ENCODE data around the gene MYPOP. TPM values are rescaled to one million over a fixed set of nuclear protein-coding genes. Genes with fewer than 3 reads are reported as not detected.

Gene MYPOP
- total RNA-seq, 1 experiment from 2014 or later, result 6.8 TPM

Other genes with a start within 250 kb of the MYPOP start
- 3.9 and 6.1 TPM in 2 replicates for gene GIPR, start 234.4 kb downstream of the MYPOP start, total RNA-seq (2014; rRNA removed; shearing (Covaris generic); ENCODE audit: low replicate concordance)
- 540 and 645 TPM in 2 replicates for gene SNRPD2, start 210.7 kb downstream of the MYPOP start, total RNA-seq (2014; rRNA removed; shearing (Covaris generic); ENCODE audit: low replicate concordance)
- gene QPCTL, start 209.9 kb downstream of the MYPOP start, total RNA-seq (2014; rRNA removed; shearing (Covaris generic); ENCODE audit: low replicate concordance), result 21.4 and 30.3 TPM in 2 replicates
- gene FBXO46, start 171.7 kb downstream of the MYPOP start, total RNA-seq (2014; rRNA removed; shearing (Covaris generic); ENCODE audit: low replicate concordance), result 16.8 and 25.6 TPM in 2 replicates
- gene MEIOSIN, start 169.2 kb downstream of the MYPOP start, total RNA-seq (2014; rRNA removed; shearing (Covaris generic); ENCODE audit: low replicate concordance), result not detected in 2 replicates
- 2.6 and 4.0 TPM in 2 replicates for gene SIX5, start 133.4 kb downstream of the MYPOP start, total RNA-seq (2014; rRNA removed; shearing (Covaris generic); ENCODE audit: low replicate concordance)
- 11.5 and 33.7 TPM in 2 replicates for gene DMPK, start 120.1 kb downstream of the MYPOP start, total RNA-seq (2014; rRNA removed; shearing (Covaris generic); ENCODE audit: low replicate concordance)
- gene DMWD, start 109.8 kb downstream of the MYPOP start, total RNA-seq (2014; rRNA removed; shearing (Covaris generic); ENCODE audit: low replicate concordance), result 37.8 and 61.3 TPM in 2 replicates
- 0.25 TPM in 1 of 2 replicates, not detected in the other for gene RSPH6A, start 87.3 kb downstream of the MYPOP start, total RNA-seq (2014; rRNA removed; shearing (Covaris generic); ENCODE audit: low replicate concordance)
- 28.3 and 75.2 TPM in 2 replicates for gene SYMPK, start 39.5 kb downstream of the MYPOP start, total RNA-seq (2014; rRNA removed; shearing (Covaris generic); ENCODE audit: low replicate concordance)
- 0.69 TPM in 1 of 2 replicates, not detected in the other for gene FOXA3, start 38.3 kb downstream of the MYPOP start, total RNA-seq (2014; rRNA removed; shearing (Covaris generic); ENCODE audit: low replicate concordance)
- 21.1 and 65.1 TPM in 2 replicates for gene IRF2BP1, start 16.5 kb downstream of the MYPOP start, total RNA-seq (2014; rRNA removed; shearing (Covaris generic); ENCODE audit: low replicate concordance)
- not detected in 2 replicates for gene NANOS2, start 12.2 kb upstream of the MYPOP start, total RNA-seq (2014; rRNA removed; shearing (Covaris generic); ENCODE audit: low replicate concordance)
- 0.07 TPM in 1 of 2 replicates, not detected in the other for gene NOVA2, start 71.3 kb upstream of the MYPOP start, total RNA-seq (2014; rRNA removed; shearing (Covaris generic); ENCODE audit: low replicate concordance)
- gene CCDC61, start 92.9 kb upstream of the MYPOP start, total RNA-seq (2014; rRNA removed; shearing (Covaris generic); ENCODE audit: low replicate concordance), result 6.4 and 13.5 TPM in 2 replicates
- gene PGLYRP1, start 120.4 kb upstream of the MYPOP start, total RNA-seq (2014; rRNA removed; shearing (Covaris generic); ENCODE audit: low replicate concordance), result not detected in 2 replicates
- gene IGFL4, start 138.4 kb upstream of the MYPOP start, total RNA-seq (2014; rRNA removed; shearing (Covaris generic); ENCODE audit: low replicate concordance), result not detected in 2 replicates
- not detected in 2 replicates for gene IGFL3, start 222.1 kb upstream of the MYPOP start, total RNA-seq (2014; rRNA removed; shearing (Covaris generic); ENCODE audit: low replicate concordance)
- not detected in 2 replicates for gene IGFL2, start 245.6 kb upstream of the MYPOP start, total RNA-seq (2014; rRNA removed; shearing (Covaris generic); ENCODE audit: low replicate concordance)